GM21526 (cell line): ENCODE data around the gene HECTD2.
"Not testable (repeated sequence)": the region's sequence is repeated elsewhere in the genome, so short reads cannot be mapped to it uniquely, and the experiment has no call there.

Experiments used
- ATAC-seq: cut with Tn5 transposase; IDR thresholded peaks from one replicate; pipeline ENCODE4 v1.9.1; 2021; ENCODE audit warnings: moderate library complexity; ENCODE audit not compliant: unreplicated experiment, low FRiP score

HECTD2 gene

GRCh38 chr10:91412354-91413087 lies 2.4 kb downstream of the HECTD2 start:
- ATAC-seq: no peak

- no peak for ATAC-seq
These were observed 5.7 kb downstream of the HECTD2 start for GRCh38 chr10:91415816-91416215.

- no peak for ATAC-seq
These were observed 6.3 kb downstream of the HECTD2 start for GRCh38 chr10:91416339-91416855.

GRCh38 chr10:91418416-91418815 lies 8.3 kb downstream of the HECTD2 start:
- no peak for ATAC-seq

- no peak for ATAC-seq
These were observed 10.7 kb downstream of the HECTD2 start for GRCh38 chr10:91420868-91421267.

GRCh38 chr10:91422915-91423314 lies 12.8 kb downstream of the HECTD2 start:
- no peak for ATAC-seq

- no peak for ATAC-seq
These were observed 13.9 kb downstream of the HECTD2 start for GRCh38 chr10:91424016-91424415.

- ATAC-seq: no peak
These were observed 22.0 kb downstream of the HECTD2 start for GRCh38 chr10:91432175-91432574.

GRCh38 chr10:91433620-91434019 lies 23.5 kb downstream of the HECTD2 start:
- ATAC-seq: no peak

GRCh38 chr10:91434041-91434440 lies 23.9 kb downstream of the HECTD2 start:
- ATAC-seq: no peak

- no peak for ATAC-seq
These were observed 25.1 kb downstream of the HECTD2 start for GRCh38 chr10:91435241-91435640.

GRCh38 chr10:91438228-91438627 lies 28.1 kb downstream of the HECTD2 start:
- not testable (repeated sequence) for ATAC-seq

GRCh38 chr10:91444211-91445182 lies 34.4 kb downstream of the HECTD2 start:
- ATAC-seq: no peak

- ATAC-seq: no peak
These were observed 41.9 kb downstream of the HECTD2 start for GRCh38 chr10:91452063-91452462.

- no peak for ATAC-seq
These were observed 43.4 kb downstream of the HECTD2 start for GRCh38 chr10:91453535-91453934.

- ATAC-seq: not testable (repeated sequence)
These were observed 45.0 kb downstream of the HECTD2 start for GRCh38 chr10:91455135-91455534.

GRCh38 chr10:91460681-91461080 lies 50.5 kb downstream of the HECTD2 start:
- no peak for ATAC-seq

GRCh38 chr10:91462423-91462822 lies 52.3 kb downstream of the HECTD2 start:
- ATAC-seq: no peak

GRCh38 chr10:91464500-91464899 lies 54.4 kb downstream of the HECTD2 start:
- no peak for ATAC-seq

GRCh38 chr10:91465261-91465660 lies 55.1 kb downstream of the HECTD2 start:
- ATAC-seq: no peak

GRCh38 chr10:91467114-91467513 lies 57.0 kb downstream of the HECTD2 start:
- no peak for ATAC-seq
